Measurements from ENCODE around the gene TTC12. TPM values are rescaled to one million over a fixed set of nuclear protein-coding genes. Genes with fewer than 3 reads are reported as not detected.

TTC12 gene
- total and polyA plus RNA-seq, 8 donors, result 3.7 to 58.9 (median 11.1) TPM

GRCh38 chr11:113400631-113401230 is 86.3 kb downstream of the TTC12 start:
- Histone ChIP-seq H3K27me3 (no peaks in the 10 kb centered on the region), H3K27ac (no peak overlapping the region), H3K4me3 (no peak overlapping the region), H3K4me1 (no peaks in the 10 kb centered on the region), H3K9me3 (no peaks in the 10 kb centered on the region), H3K36me3 (no peaks in the 10 kb centered on the region)
- WGBS, 5 donors, result 68 to 79% (median 76%) methylated on average over 5 of the region's 5 CpGs
- intact Hi-C loops (cut with DNase I; ENCODE audit: low total_unique reads), result no loop called here
- TF ChIP-seq EP300 (IDR thresholded peaks at IDR 0.05), result no peak
- no peak for TF ChIP-seq POLR2AphosphoS5 (IDR thresholded peaks at IDR 0.05)
- no peak for TF ChIP-seq POLR2A (IDR thresholded peaks at IDR 0.05)
- TF ChIP-seq CTCF (IDR thresholded peaks at IDR 0.05), result no peak
- DNase-seq, result no peak

- no peak overlapping the region for H3K27ac ChIP-seq
- TF ChIP-seq EP300 (IDR thresholded peaks at IDR 0.05) (no peak), CTCF (IDR thresholded peaks at IDR 0.05) (no peak), POLR2A (IDR thresholded peaks at IDR 0.05) (no peak), POLR2AphosphoS5 (IDR thresholded peaks at IDR 0.05) (no peak)
- H3K4me3 ChIP-seq, result no peak overlapping the region
- H3K36me3 ChIP-seq, result no peaks in the 10 kb centered on the region
- H3K4me1 ChIP-seq, result no peaks in the 10 kb centered on the region
- H3K27me3 ChIP-seq, result peaks cover 0 to 2% (median 0%) of the 10 kb centered on the region in 3 donors
- DNase-seq, result peak; percentile 72 to 74
- WGBS, 5 donors, result 4 to 33% (median 14%) methylated on average over 1 to 2 of the region's 2 CpGs
- intact Hi-C loops (cut with DNase I; ENCODE audit: low total_unique reads), result no loop called here
- H3K9me3 ChIP-seq, result no peaks in the 10 kb centered on the region
These were observed 87.3 kb downstream of the TTC12 start for GRCh38 chr11:113401718-113402117.

- TF ChIP-seq POLR2AphosphoS5 (IDR thresholded peaks at IDR 0.05) (no peak), EP300 (IDR thresholded peaks at IDR 0.05) (no peak), POLR2A (IDR thresholded peaks at IDR 0.05) (no peak), CTCF (IDR thresholded peaks at IDR 0.05) (no peak)
- intact Hi-C loops (cut with DNase I; ENCODE audit: low total_unique reads), result no loop called here
- no peak overlapping the region for H3K27ac ChIP-seq
- H3K9me3 ChIP-seq, result no peaks in the 10 kb centered on the region
- H3K4me3 ChIP-seq, result no peak overlapping the region
- peaks cover 0 to 7% (median 0%) of the 10 kb centered on the region in 3 donors for H3K27me3 ChIP-seq
- WGBS, 5 donors, result 83 to 91% (median 89%) methylated on average over 7 of the region's 7 CpGs
- DNase-seq, result no peak
- H3K4me1 ChIP-seq, result no peaks in the 10 kb centered on the region
- no peaks in the 10 kb centered on the region for H3K36me3 ChIP-seq
These were observed 90.6 kb downstream of the TTC12 start for GRCh38 chr11:113404859-113405430.

- 70 to 76% (median 74%) methylated on average over 7 of the region's 7 CpGs for WGBS, 5 donors
These were observed 91.5 kb downstream of the TTC12 start for GRCh38 chr11:113405724-113406478.

More at GRCh38 chr11:113405724-113406478, 91.5 kb downstream of the TTC12 start:
- Histone ChIP-seq H3K27ac (no peak overlapping the region), H3K4me3 (no peak overlapping the region), H3K36me3 (no peaks in the 10 kb centered on the region), H3K4me1 (no peaks in the 10 kb centered on the region), H3K27me3 (peaks cover 0 to 7% (median 0%) of the 10 kb centered on the region in 3 donors), H3K9me3 (no peaks in the 10 kb centered on the region)
- intact Hi-C loops (cut with DNase I; ENCODE audit: low total_unique reads), result no loop called here
- no peak for DNase-seq
- TF ChIP-seq POLR2A (IDR thresholded peaks at IDR 0.05) (no peak), CTCF (IDR thresholded peaks at IDR 0.05) (no peak)
